HepG2 (cell line): Measurements from ENCODE around the gene DSCAM. TPM values are rescaled to one million over a fixed set of nuclear protein-coding genes. Genes with fewer than 3 reads are reported as not detected.

Experiments used
- ATAC-seq: fragments of 200-7000 bp; cut with Tn5 transposase; 3 replicates; pipeline ENCODE4 v1.9.1; 2020; ENCODE audit warnings: mild to moderate bottlenecking, moderate library complexity
- BruUV-seq: library from RNA; stranded (reverse); fragments of 400-500 nt; replicated peaks from 2 replicates; lab custom pipeline; 2021; lab: Mats Ljungman, UMichigan
- CTCF ChIA-PET: fragments of 300-600 bp; formaldehyde crosslinking; extraction: SDS; loops from one replicate; lab custom pipeline; 2021; ENCODE audit warnings: low total read pairs, inconsistent platforms, low intra/inter-chr PET ratio; lab: Yijun Ruan, JAX
- POLR2A ChIA-PET: fragments of 350-600 bp; sonication (Branson Sonifier 250); formaldehyde crosslinking; loops from one replicate; lab custom pipeline; 2020; ENCODE audit warnings: antibody characterized with exemption, inconsistent platforms; lab: Yijun Ruan, JAX
- DNase-seq: peaks from one replicate; pipeline ENCODE4 v3.0.0-alpha.2; 2015; ENCODE audit warnings: low spot score
- FAIRE-seq: peaks from 3 replicates; lab custom pipeline; 2011; peaks lifted over from hg19 to GRCh38; lab: Jason Lieb, UNC
- H2AFZ ChIP-seq: one replicate; pipeline ENCODE4 v1.6.1; 2011; ENCODE audit warnings: low read length, inconsistent platforms
- H3K27ac ChIP-seq: fragments of 300-600 bp; 3 replicates; pipeline ENCODE4 v1.8.0; 2011; ENCODE audit warnings: mixed run types, mild to moderate bottlenecking, mixed read lengths, low read length, inconsistent platforms; ENCODE audit not compliant: insufficient read depth; ENCODE audit errors: extremely low read length
- H3K27me3 ChIP-seq, 2 experiments: fragments of 200-600 bp in 1 of 2; 2 replicates in 1 of 2; 3 replicates in 1 of 2; pipeline versions ENCODE4 v1.6.0 to v1.8.0; 2011; ENCODE audit warnings: low read length in 2 of 2, mild to moderate bottlenecking in 2 of 2, moderate library complexity in 2 of 2, inconsistent platforms in 1 of 2; ENCODE audit not compliant: insufficient read depth in 2 of 2, control insufficient read depth in 1 of 2
- H3K36me3 ChIP-seq, 2 experiments: fragments of 200-600 bp in 1 of 2; replicated peaks in 1 of 2; 2 replicates in 1 of 2; 3 replicates in 1 of 2; pipeline versions ENCODE4 v1.5.1 to v1.8.0; 2011; ENCODE audit warnings: low read length in 2 of 2, inconsistent platforms in 1 of 2; ENCODE audit not compliant: insufficient read depth in 2 of 2, control insufficient read depth in 1 of 2
- H3K4me1 ChIP-seq: 2 replicates; pipeline ENCODE4 v1.5.1; 2012; ENCODE audit warnings: low read length, inconsistent platforms; ENCODE audit not compliant: insufficient read depth
- H3K4me2 ChIP-seq: 2 replicates; pipeline ENCODE4 v1.6.0; 2011; ENCODE audit warnings: low read depth, low read length, inconsistent platforms
- H3K4me3 ChIP-seq, 3 experiments: fragments of 200-600 bp in 1 of 3; sonication (generic), shearing (Covaris generic) in 1 of 3; replicated peaks in 1 of 3; 2 replicates each; pipeline ENCODE4 v1.5.1; 2011 to 2016; ENCODE audit warnings: low read length in 3 of 3, inconsistent platforms in 2 of 3, low read depth in 2 of 3, mild to moderate bottlenecking in 2 of 3, control low read depth in 1 of 3, mixed read lengths in 1 of 3; ENCODE audit not compliant: insufficient read depth in 1 of 3
- H3K79me2 ChIP-seq: one replicate; pipeline ENCODE4 v1.6.1; 2011; ENCODE audit warnings: low read length, inconsistent platforms; ENCODE audit not compliant: insufficient read depth
- H3K9ac ChIP-seq: 2 replicates; pipeline ENCODE4 v1.6.0; 2011; ENCODE audit warnings: mild to moderate bottlenecking, low read depth, low read length, inconsistent platforms; ENCODE audit not compliant: insufficient read depth
- H3K9me3 ChIP-seq: 2 replicates; pipeline ENCODE4 v1.5.1; 2012; ENCODE audit warnings: mild to moderate bottlenecking, low read length
- H4K20me1 ChIP-seq: 2 replicates; pipeline ENCODE4 v1.6.0; 2011; ENCODE audit warnings: inconsistent platforms, mild to moderate bottlenecking, low read length, moderate library complexity; ENCODE audit not compliant: insufficient read depth
- AGO2 ChIP-seq: fragments of 200-400 bp; formaldehyde crosslinking; optimal IDR thresholded peaks from 2 replicates; pipeline ENCODE3; 2017; ENCODE audit warnings: mild to moderate bottlenecking, low read depth, low read length, moderate library complexity
- ATAD3A ChIP-seq: sonication (generic); formaldehyde crosslinking; IDR thresholded peaks from 2 replicates; pipeline ENCODE4 v1.4.0; 2020; ENCODE audit warnings: missing genetic modification reagents
- ATM ChIP-seq: fragments of 450-650 bp; IDR thresholded peaks from 2 replicates; pipeline ENCODE4 v1.7.1; 2017; ENCODE audit warnings: mild to moderate bottlenecking, borderline replicate concordance
- FOXA3 ChIP-seq: IDR thresholded peaks from 2 replicates; pipeline ENCODE4 v1.6.1; 2016; ENCODE audit warnings: missing genetic modification reagents, missing compliant biosample characterization
- KDM5B ChIP-seq: sonication (generic); formaldehyde crosslinking; IDR thresholded peaks from 2 replicates; pipeline ENCODE4 v1.4.0; 2020; ENCODE audit warnings: missing genetic modification reagents, mild to moderate bottlenecking, borderline replicate concordance
- SCMH1 ChIP-seq: sonication (generic); formaldehyde crosslinking; IDR thresholded peaks from 2 replicates; pipeline ENCODE4 v1.9.0; 2021; ENCODE audit warnings: missing genetic modification reagents, mild to moderate bottlenecking, borderline replicate concordance
- ZBTB21 ChIP-seq: sonication (generic); formaldehyde crosslinking; IDR thresholded peaks from 2 replicates; pipeline ENCODE4 v1.4.0; 2020; ENCODE audit warnings: missing genetic modification reagents
- ZFP90 ChIP-seq: sonication (generic); formaldehyde crosslinking; IDR thresholded peaks from 2 replicates; pipeline ENCODE4 v1.8.0; 2022; ENCODE audit warnings: missing genetic modification reagents, mild to moderate bottlenecking, inconsistent platforms, borderline replicate concordance
- ZHX2 ChIP-seq, 2 experiments: sonication (generic) in 1 of 2; formaldehyde crosslinking in 1 of 2; IDR thresholded peaks; 2 replicates each; pipeline versions ENCODE4 v1.6.1 to v1.9.0; 2014 to 2022; ENCODE audit warnings: antibody characterized with exemption in 1 of 2, borderline replicate concordance in 1 of 2, inconsistent platforms in 1 of 2, low read depth in 1 of 2, missing genetic modification reagents in 1 of 2
- ZNF549 ChIP-seq: sonication (generic); formaldehyde crosslinking; IDR thresholded peaks from 2 replicates; pipeline ENCODE4 v1.5.0; 2020; ENCODE audit warnings: missing genetic modification reagents
- ZNF607 ChIP-seq: sonication (generic); formaldehyde crosslinking; IDR thresholded peaks from 2 replicates; pipeline ENCODE4 v1.5.1; 2020; ENCODE audit warnings: missing genetic modification reagents, mild to moderate bottlenecking, borderline replicate concordance
- ZNF629 ChIP-seq: sonication (generic); formaldehyde crosslinking; conservative IDR thresholded peaks from 2 replicates; pipeline ENCODE4 v1.5.0; 2020; ENCODE audit warnings: missing genetic modification reagents
- WGBS: methylation state at CpG from one replicate; pipeline ENCODE4 v1.1.6; 2017; ENCODE audit warnings: low lambda C conversion rate; 5-methylcytosine and 5-hydroxymethylcytosine counted together
- in situ Hi-C: cut with HindIII; loops from 2 replicates; pipeline ENCODE4 v1.10.0; 2017; ENCODE audit warnings: low pct_unique_long_range_greater_than_20kb; ENCODE audit not compliant: extremely low pct_ligation_motif_present
- intact Hi-C: fragments of 100-400 bp; cut with micrococcal nuclease; formaldehyde crosslinking; loops from one replicate; pipeline ENCODE4 v1.10.0; 2022; ENCODE audit not compliant: unreplicated experiment
- polyA plus RNA-seq, 8 experiments: library from polyadenylated mRNA; depleted of rRNA in 3 of 8; stranded (reverse) in 7 of 8; unstranded in 1 of 8; fragments of >200 nt; fragmentation: Illumina TruSeq in 4 of 8; extraction: Trizol in 4 of 8; gene quantifications; 2 replicates each; pipeline versions ENCODE4 v1.2.1 to v1.2.3, GENCODE V29; 2011 to 2016; ENCODE audit warnings: low read depth in 4 of 8, missing spikeins in 1 of 8, mixed read lengths in 1 of 8; ENCODE audit not compliant: insufficient read depth in 1 of 8
- total RNA-seq, 5 experiments: library from RNA; depleted of rRNA; stranded (reverse); fragments of >200 nt; fragmentation: Illumina TruSeq; extraction: Trizol; gene quantifications; 2 replicates each; pipeline ENCODE4 v1.2.3, GENCODE V29; 2016; ENCODE audit warnings: low read depth in 1 of 5
- TF ChIP-seq, protein P1 (sequence below): sonication (generic); formaldehyde crosslinking; IDR thresholded peaks from 2 replicates; pipeline ENCODE4 v1.9.0; 2021; ENCODE audit warnings: missing genetic modification reagents, mild to moderate bottlenecking, borderline replicate concordance

DSCAM gene
- total and polyA plus RNA-seq, 2 of the 13 experiments (the other 11 are each of a cell fraction or from before 2014, with no cell fraction given): not detected

DNA sequence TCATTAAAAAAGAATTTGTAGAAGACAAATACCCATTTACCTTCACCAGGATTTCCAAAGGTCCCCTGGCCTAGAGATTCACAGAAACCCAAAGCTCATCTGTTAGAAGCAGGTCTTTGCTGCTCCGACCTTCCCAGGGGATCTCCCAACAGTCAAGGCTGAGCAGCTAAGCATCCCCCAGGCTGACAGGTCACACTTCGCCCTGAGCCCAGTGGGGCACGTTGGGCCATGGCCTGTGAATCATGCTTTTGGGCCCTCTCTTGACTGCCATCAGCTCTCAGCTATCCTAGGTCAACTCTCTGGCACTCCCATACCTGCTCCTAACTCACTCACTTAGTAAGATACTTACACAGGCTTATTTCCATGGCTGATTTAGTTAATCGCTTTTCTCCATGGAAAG, 157.7 kb downstream of the DSCAM start:
- 31% methylated on average over 3 of the region's 4 CpGs for WGBS
- no peak for TF ChIP-seq ZFP90 (CRISPR knock-in tag)
- no peak for TF ChIP-seq ZNF607 (CRISPR knock-in tag)
- TF ChIP-seq ZNF629: no peak
- TF ChIP-seq ZHX2 (IDR thresholded peaks at IDR 0.05; ENCODE audit: low read depth): no peak
- no peak for TF ChIP-seq ZHX2 (CRISPR knock-in tag; IDR thresholded peaks at IDR 0.05; ENCODE audit: borderline replicate concordance)
- no peak for TF ChIP-seq KDM5B (CRISPR knock-in tag)
- no peak for TF ChIP-seq ATAD3A (CRISPR knock-in tag)
- TF ChIP-seq ATM: no peak
- TF ChIP-seq FOXA3 (CRISPR knock-in tag): no peak
- TF ChIP-seq ZNF549 (CRISPR knock-in tag): no peak
- TF ChIP-seq, protein P1, sequence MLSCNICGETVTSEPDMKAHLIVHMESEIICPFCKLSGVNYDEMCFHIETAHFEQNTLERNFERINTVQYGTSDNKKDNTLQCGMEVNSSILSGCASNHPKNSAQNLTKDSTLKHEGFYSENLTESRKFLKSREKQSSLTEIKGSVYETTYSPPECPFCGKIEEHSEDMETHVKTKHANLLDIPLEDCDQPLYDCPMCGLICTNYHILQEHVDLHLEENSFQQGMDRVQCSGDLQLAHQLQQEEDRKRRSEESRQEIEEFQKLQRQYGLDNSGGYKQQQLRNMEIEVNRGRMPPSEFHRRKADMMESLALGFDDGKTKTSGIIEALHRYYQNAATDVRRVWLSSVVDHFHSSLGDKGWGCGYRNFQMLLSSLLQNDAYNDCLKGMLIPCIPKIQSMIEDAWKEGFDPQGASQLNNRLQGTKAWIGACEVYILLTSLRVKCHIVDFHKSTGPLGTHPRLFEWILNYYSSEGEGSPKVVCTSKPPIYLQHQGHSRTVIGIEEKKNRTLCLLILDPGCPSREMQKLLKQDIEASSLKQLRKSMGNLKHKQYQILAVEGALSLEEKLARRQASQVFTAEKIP (CRISPR knock-in tag): no peak
- no peak for TF ChIP-seq ZBTB21 (CRISPR knock-in tag)
- no peak for TF ChIP-seq SCMH1 (CRISPR knock-in tag)
- no peak for TF ChIP-seq AGO2
- Histone ChIP-seq H3K9ac (no peak overlapping the region), H3K27ac (no peak overlapping the region), H3K27me3 (no peaks in the 10 kb centered on the region), H3K4me1 (no peaks in the 10 kb centered on the region), H2AFZ (no peak overlapping the region), H3K9me3 (peaks cover 99% of the 10 kb centered on the region), H3K4me3 (no peak overlapping the region), H3K4me2 (no peak overlapping the region), H4K20me1 (no peaks in the 10 kb centered on the region), H3K79me2 (no peaks in the 10 kb centered on the region), H3K36me3 (no peaks in the 10 kb centered on the region)
- ATAC-seq (no peak), FAIRE-seq (no peak), DNase-seq (no peak)
- intact Hi-C loops: no loop called here
- no TSS peak for BruUV-seq
- in situ Hi-C loops: no loop called here
- ChIA-PET CTCF (no interaction called here), POLR2A (no interaction called here)
